H9 (cell line): ENCODE data around the gene ATP7B. TPM values are rescaled to one million over a fixed set of nuclear protein-coding genes. Genes with fewer than 3 reads are reported as not detected.

ENCODE experiments used
- DNase-seq: peaks from one replicate; pipeline ENCODE4 v3.0.0-alpha.2; 2017
- H2AFZ ChIP-seq: one replicate; pipeline ENCODE4 v1.6.1; 2013; ENCODE audit warnings: mild to moderate bottlenecking, low read length, control low read depth, moderate library complexity
- H2AK5ac ChIP-seq: 2 replicates; pipeline ENCODE4 v1.6.1; 2013; ENCODE audit warnings: low read length, control low read depth, mixed read lengths; ENCODE audit not compliant: insufficient read length
- H2BK120ac ChIP-seq: one replicate; pipeline ENCODE4 v1.6.1; 2013; ENCODE audit warnings: low read depth, mild to moderate bottlenecking, low read length, control low read depth, inconsistent platforms; ENCODE audit not compliant: poor library complexity, severe bottlenecking
- H2BK12ac ChIP-seq: 2 replicates; pipeline ENCODE4 v1.6.1; 2013; ENCODE audit warnings: low read length, control low read depth, mixed read lengths, low read depth; ENCODE audit not compliant: insufficient read length
- H2BK15ac ChIP-seq: 2 replicates; pipeline ENCODE4 v1.6.1; 2013; ENCODE audit warnings: low read depth, low read length, control low read depth
- H2BK20ac ChIP-seq: one replicate; pipeline ENCODE4 v1.6.1; 2013; ENCODE audit warnings: low read depth, mild to moderate bottlenecking, low read length, control low read depth, inconsistent platforms; ENCODE audit not compliant: poor library complexity, severe bottlenecking
- H2BK5ac ChIP-seq: 2 replicates; pipeline ENCODE4 v1.6.1; 2013; ENCODE audit warnings: low read length, control low read depth, mixed read lengths; ENCODE audit not compliant: insufficient read length
- H3K14ac ChIP-seq: 2 replicates; pipeline ENCODE4 v1.6.1; 2013; ENCODE audit warnings: low read length, control low read depth; ENCODE audit not compliant: insufficient read depth
- H3K18ac ChIP-seq: 2 replicates; pipeline ENCODE4 v1.6.1; 2013; ENCODE audit warnings: low read depth, mild to moderate bottlenecking, mixed read lengths, low read length, control low read depth; ENCODE audit not compliant: insufficient read length
- H3K23ac ChIP-seq: 2 replicates; pipeline ENCODE4 v1.6.1; 2013; ENCODE audit warnings: low read length, control low read depth, mixed read lengths, low read depth; ENCODE audit not compliant: insufficient read length
- H3K23me2 ChIP-seq: 2 replicates; pipeline ENCODE4 v1.6.1; 2013; ENCODE audit warnings: low read depth, mild to moderate bottlenecking, mixed read lengths, low read length, control low read depth; ENCODE audit not compliant: insufficient read length, poor library complexity, severe bottlenecking
- H3K27ac ChIP-seq: 2 replicates; pipeline ENCODE4 v1.5.1; 2013; ENCODE audit warnings: low read length, control low read depth, mixed read lengths, low read depth; ENCODE audit not compliant: insufficient read length
- H3K27me3 ChIP-seq: 2 replicates; pipeline ENCODE4 v1.6.1; 2013; ENCODE audit warnings: low read length, control low read depth, inconsistent platforms; ENCODE audit not compliant: insufficient read depth
- H3K4ac ChIP-seq: 2 replicates; pipeline ENCODE4 v1.6.1; 2013; ENCODE audit warnings: low read depth, mild to moderate bottlenecking, control low read depth, inconsistent platforms, low read length, moderate library complexity
- H3K4me1 ChIP-seq: 2 replicates; pipeline ENCODE4 v1.6.1; 2013; ENCODE audit warnings: low read length, control low read depth, inconsistent platforms; ENCODE audit not compliant: insufficient read depth
- H3K4me2 ChIP-seq: 2 replicates; pipeline ENCODE4 v1.6.1; 2013; ENCODE audit warnings: low read length, control low read depth, mixed read lengths; ENCODE audit not compliant: insufficient read length, insufficient read depth
- H3K56ac ChIP-seq: 2 replicates; pipeline ENCODE4 v1.6.1; 2013; ENCODE audit warnings: low read depth, mild to moderate bottlenecking, mixed read lengths, low read length, control low read depth; ENCODE audit not compliant: insufficient read length
- H3K79me1 ChIP-seq: 2 replicates; pipeline ENCODE4 v1.6.1; 2013; ENCODE audit warnings: low read depth, mild to moderate bottlenecking, moderate library complexity, low read length, control low read depth, inconsistent platforms; ENCODE audit not compliant: insufficient read depth, poor library complexity, severe bottlenecking
- H3K79me2 ChIP-seq: 2 replicates; pipeline ENCODE4 v1.6.1; 2013; ENCODE audit warnings: low read length, control low read depth, inconsistent platforms; ENCODE audit not compliant: insufficient read depth
- H3K9ac ChIP-seq: 2 replicates; pipeline ENCODE4 v1.6.1; 2013; ENCODE audit warnings: low read length, control low read depth, mixed read lengths; ENCODE audit not compliant: insufficient read length; ENCODE audit errors: extremely low read depth
- H3K9me3 ChIP-seq: one replicate; pipeline ENCODE4 v1.6.1; 2013; ENCODE audit warnings: low read depth, low read length, inconsistent platforms; ENCODE audit not compliant: control insufficient read depth
- H3T11ph ChIP-seq: one replicate; pipeline ENCODE4 v1.6.1; 2013; ENCODE audit warnings: mild to moderate bottlenecking, low read length, control low read depth, inconsistent platforms
- H4K20me1 ChIP-seq: one replicate; pipeline ENCODE4 v1.6.1; 2013; ENCODE audit not compliant: control insufficient read depth, insufficient read length, insufficient read depth
- H4K5ac ChIP-seq: 2 replicates; pipeline ENCODE4 v1.6.1; 2013; ENCODE audit warnings: low read depth, mild to moderate bottlenecking, mixed read lengths, low read length, control low read depth; ENCODE audit not compliant: insufficient read length
- H4K8ac ChIP-seq: replicated peaks from 2 replicates; pipeline ENCODE4 v1.6.1; 2013; ENCODE audit warnings: low read length, control low read depth, mixed read lengths, low read depth; ENCODE audit not compliant: insufficient read length
- H4K91ac ChIP-seq: 2 replicates; pipeline ENCODE4 v1.6.1; 2013; ENCODE audit warnings: low read depth, mild to moderate bottlenecking, moderate library complexity, mixed read lengths, low read length, control low read depth; ENCODE audit not compliant: insufficient read length
- H3K27ac Mint-ChIP-seq, 3 experiments: 2 replicates in 2 of 3; 3 replicates in 1 of 3; pipeline ENCODE4 v1.8.0; 2020 to 2021; ENCODE audit warnings: mixed read lengths in 3 of 3, mild to moderate bottlenecking in 1 of 3, moderate library complexity in 1 of 3
- H3K27me3 Mint-ChIP-seq: 2 replicates; pipeline ENCODE4 v1.8.0; 2021; ENCODE audit warnings: low read depth, mild to moderate bottlenecking, moderate library complexity, mixed read lengths
- H3K36me3 Mint-ChIP-seq, 3 experiments: 2 replicates in 2 of 3; 3 replicates in 1 of 3; pipeline ENCODE4 v1.8.0; 2020 to 2021; ENCODE audit warnings: low read depth in 3 of 3, mixed read lengths in 3 of 3; ENCODE audit not compliant: insufficient read depth in 1 of 3
- H3K4me1 Mint-ChIP-seq, 2 experiments: 2 replicates each; pipeline ENCODE4 v1.8.0; 2020; ENCODE audit warnings: mixed read lengths in 2 of 2
- H3K4me3 Mint-ChIP-seq, 2 experiments: 2 replicates in 1 of 2; 3 replicates in 1 of 2; pipeline ENCODE4 v1.8.0; 2020 to 2021; ENCODE audit warnings: mild to moderate bottlenecking in 2 of 2, mixed read lengths in 2 of 2, moderate library complexity in 1 of 2
- H3K9me3 Mint-ChIP-seq, 2 experiments: 2 replicates in 1 of 2; 3 replicates in 1 of 2; pipeline ENCODE4 v1.8.0; 2020; ENCODE audit warnings: mild to moderate bottlenecking in 2 of 2, mixed read lengths in 2 of 2, moderate library complexity in 1 of 2
- CTCF ChIP-seq: fragments of 200-600 bp; sonication (generic); conservative IDR thresholded peaks from 3 replicates; pipeline ENCODE4 v1.8.0; 2021; ENCODE audit warnings: antibody characterized with exemption, mild to moderate bottlenecking
- WGBS: extraction: QIAGEN DNeasy Blood & Tissue Kit; methylation state at CpG from one replicate; pipeline ENCODE4 v1.1.7; 2013; ENCODE audit warnings: missing lambda C conversion rate, low lambda C conversion rate, mixed read lengths; ENCODE audit not compliant: insufficient read length; ENCODE audit errors: extremely low coverage; 5-methylcytosine and 5-hydroxymethylcytosine counted together
- total RNA-seq: library from RNA; stranded (reverse); gene quantifications from 2 replicates; pipeline ENCODE4 v1.2.1, GENCODE V29; 2021

ATP7B gene
- total RNA-seq, 1 experiment from 2014 or later: 5.8 TPM

- Mint-ChIP-seq H3K27ac (no peak overlapping the region), H3K9me3 (no peaks in the 10 kb centered on the region; a peak in 1 of 5 replicates), H3K27me3 (no peaks in the 10 kb centered on the region), H3K4me1 (peaks cover 4 to 5% of the 10 kb centered on the region in 2 experiments), H3K4me3 (no peak overlapping the region), H3K36me3 (no peaks in the 10 kb centered on the region)
- Histone ChIP-seq H3K79me2 (no peaks in the 10 kb centered on the region), H2AK5ac (no peak overlapping the region), H3K23ac (no peak overlapping the region), H3K4me2 (no peak overlapping the region), H4K5ac (no peak overlapping the region), H4K8ac (no peak overlapping the region), H3K23me2 (no peaks in the 10 kb centered on the region), H2BK15ac (no peak overlapping the region), H2BK5ac (no peak overlapping the region), H3K4ac (no peak overlapping the region), H3K9ac (no peak overlapping the region), H2AFZ (no peak overlapping the region), H2BK120ac (no peak overlapping the region), H3K4me1 (no peaks in the 10 kb centered on the region), H3K9me3 (no peaks in the 10 kb centered on the region), H4K20me1 (no peaks in the 10 kb centered on the region), H3K56ac (no peak overlapping the region), H3K14ac (no peak overlapping the region), H3K18ac (no peak overlapping the region), H4K91ac (no peak overlapping the region), H3K79me1 (no peaks in the 10 kb centered on the region), H3K27ac (no peak overlapping the region), H3K27me3 (no peaks in the 10 kb centered on the region), H2BK12ac (no peak overlapping the region), H3T11ph (no peak overlapping the region), H2BK20ac (no peak overlapping the region)
- TF ChIP-seq CTCF: no peak
- DNase-seq: no peak
- WGBS: no CpG with 5 or more reads among the region's 1 CpG
Measured at GRCh38 chr13:51976423-51976822, 34.8 kb downstream of the ATP7B start.
